ENCODE results near the gene KDM4C.

Gene KDM4C

GRCh38 chr9:7137040-7137439, 379.3 kb downstream of the KDM4C start:
- H3K4me3 ChIP-seq (ENCODE audit: low read length), result no peak overlapping the region
- TF ChIP-seq CTCF (conservative IDR thresholded peaks at IDR 0.05; ENCODE audit: low read depth, low read length), result no peak
- DNase-seq (ENCODE audit: low read depth), result no peak

GRCh38 chr9:7137571-7137970, 379.8 kb downstream of the KDM4C start:
- no peak overlapping the region for H3K4me3 ChIP-seq (ENCODE audit: low read length)
- no peak for TF ChIP-seq CTCF (conservative IDR thresholded peaks at IDR 0.05; ENCODE audit: low read depth, low read length)
- DNase-seq (ENCODE audit: low read depth), result no peak

GRCh38 chr9:7139886-7140285, 382.1 kb downstream of the KDM4C start:
- no peak overlapping the region for H3K4me3 ChIP-seq (ENCODE audit: low read length)
- TF ChIP-seq CTCF (conservative IDR thresholded peaks at IDR 0.05; ENCODE audit: low read depth, low read length), result no peak

GRCh38 chr9:7140401-7140800, 382.6 kb downstream of the KDM4C start:
- no peak for DNase-seq (ENCODE audit: low read depth)
- H3K4me3 ChIP-seq (ENCODE audit: low read length), result no peak overlapping the region
- TF ChIP-seq CTCF (conservative IDR thresholded peaks at IDR 0.05; ENCODE audit: low read depth, low read length), result no peak

More at GRCh38 chr9:7139886-7140285, 382.1 kb downstream of the KDM4C start:
- DNase-seq (ENCODE audit: low read depth), result no peak

GRCh38 chr9:7143645-7144200, 385.9 kb downstream of the KDM4C start:
- DNase-seq (ENCODE audit: low read depth), result no peak
- no peak for TF ChIP-seq CTCF (conservative IDR thresholded peaks at IDR 0.05; ENCODE audit: low read depth, low read length)
- no peak overlapping the region for H3K4me3 ChIP-seq (ENCODE audit: low read length)

- no peak for TF ChIP-seq CTCF (conservative IDR thresholded peaks at IDR 0.05; ENCODE audit: low read depth, low read length)
- DNase-seq (ENCODE audit: low read depth), result no peak
- H3K4me3 ChIP-seq (ENCODE audit: low read length), result no peak overlapping the region
Observed at GRCh38 chr9:7144265-7145046, 386.7 kb downstream of the KDM4C start.
